ENCODE measurements around the gene TEAD1.

DNA sequence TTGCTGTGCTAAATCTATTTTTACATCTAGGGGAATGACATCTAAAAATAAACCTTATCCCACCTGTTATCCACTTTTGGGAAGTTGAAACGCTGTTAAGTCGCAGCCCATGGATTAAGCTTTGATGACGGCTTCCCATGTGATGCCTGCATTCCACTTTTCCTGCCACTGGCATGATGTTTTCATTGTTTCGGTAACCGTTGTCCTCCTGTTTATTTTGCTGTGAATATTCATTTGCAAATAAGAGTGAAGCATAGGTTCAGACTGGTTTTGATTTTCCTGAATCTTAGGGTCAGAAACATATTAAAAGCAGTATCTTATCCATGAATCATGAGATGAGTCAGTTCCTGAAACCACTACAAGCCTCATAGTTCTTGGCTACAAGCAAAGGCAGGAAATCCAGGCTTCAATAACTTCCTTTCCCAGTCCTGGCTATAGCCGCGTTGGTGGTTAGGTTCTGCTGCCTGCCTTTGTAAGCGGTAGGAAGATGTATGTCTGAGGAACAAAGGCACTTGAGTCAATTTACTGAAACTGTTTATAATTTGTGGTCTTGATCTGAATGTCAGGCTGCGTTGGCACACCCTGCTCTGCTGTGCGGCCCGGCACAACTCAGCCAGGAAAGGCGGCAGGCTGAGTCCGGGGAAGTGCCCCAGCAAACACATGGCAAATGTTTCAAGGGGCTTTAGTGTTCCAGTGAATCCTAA lies 19.4 kb downstream of the TEAD1 start:
- TF ChIP-seq, protein P1, sequence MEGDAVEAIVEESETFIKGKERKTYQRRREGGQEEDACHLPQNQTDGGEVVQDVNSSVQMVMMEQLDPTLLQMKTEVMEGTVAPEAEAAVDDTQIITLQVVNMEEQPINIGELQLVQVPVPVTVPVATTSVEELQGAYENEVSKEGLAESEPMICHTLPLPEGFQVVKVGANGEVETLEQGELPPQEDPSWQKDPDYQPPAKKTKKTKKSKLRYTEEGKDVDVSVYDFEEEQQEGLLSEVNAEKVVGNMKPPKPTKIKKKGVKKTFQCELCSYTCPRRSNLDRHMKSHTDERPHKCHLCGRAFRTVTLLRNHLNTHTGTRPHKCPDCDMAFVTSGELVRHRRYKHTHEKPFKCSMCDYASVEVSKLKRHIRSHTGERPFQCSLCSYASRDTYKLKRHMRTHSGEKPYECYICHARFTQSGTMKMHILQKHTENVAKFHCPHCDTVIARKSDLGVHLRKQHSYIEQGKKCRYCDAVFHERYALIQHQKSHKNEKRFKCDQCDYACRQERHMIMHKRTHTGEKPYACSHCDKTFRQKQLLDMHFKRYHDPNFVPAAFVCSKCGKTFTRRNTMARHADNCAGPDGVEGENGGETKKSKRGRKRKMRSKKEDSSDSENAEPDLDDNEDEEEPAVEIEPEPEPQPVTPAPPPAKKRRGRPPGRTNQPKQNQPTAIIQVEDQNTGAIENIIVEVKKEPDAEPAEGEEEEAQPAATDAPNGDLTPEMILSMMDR (conservative IDR thresholded peaks at IDR 0.05) = no peak
- no peak; the same call in 1 of the 2 replicates for TF ChIP-seq ZFX (IDR thresholded peaks at IDR 0.05)
